Thoracic aorta (tissue), 2 donors: ENCODE measurements around the gene CFAP54. TPM values are rescaled to one million over a fixed set of nuclear protein-coding genes. Genes with fewer than 3 reads are reported as not detected.

ENCODE experiments used
- ATAC-seq: fragments of 150-250 bp; one replicate; pipeline ENCODE4 v1.8.0; 2017; ENCODE audit warnings: low read depth; ENCODE audit not compliant: insufficient number of reproducible peaks, low FRiP score
- DNase-seq: peaks from one replicate; pipeline ENCODE4 v3.0.0-alpha.2; 2020; ENCODE audit warnings: low spot score
- H3K27ac ChIP-seq, 2 donors: fragments of 200-600 bp; sonication (generic); 1 replicate in 1 of 2; 2 replicates in 1 of 2; pipeline ENCODE4 v1.5.1; 2016; ENCODE audit warnings: mild to moderate bottlenecking in 2 of 2, moderate library complexity in 2 of 2
- H3K27me3 ChIP-seq: fragments of 200-600 bp; sonication (generic); replicated peaks from 2 replicates; pipeline ENCODE4 v1.6.0; 2016; ENCODE audit warnings: mild to moderate bottlenecking; ENCODE audit not compliant: insufficient read depth
- H3K36me3 ChIP-seq: fragments of 200-600 bp; sonication (generic); one replicate; pipeline ENCODE4 v1.5.1; 2016
- H3K4me1 ChIP-seq, 2 donors: fragments of 200-600 bp; sonication (generic); 1 replicate in 1 of 2; 2 replicates in 1 of 2; pipeline versions ENCODE4 v1.5.1 to v1.6.0; 2016; ENCODE audit warnings: low read depth in 2 of 2, mild to moderate bottlenecking in 1 of 2; ENCODE audit not compliant: control insufficient read depth in 1 of 2
- H3K4me3 ChIP-seq: fragments of 200-600 bp; sonication (generic); 2 replicates; pipeline ENCODE4 v1.5.1; 2016; ENCODE audit warnings: mild to moderate bottlenecking
- H3K9me3 ChIP-seq: fragments of 200-600 bp; sonication (generic); 2 replicates; pipeline ENCODE4 v1.5.1; 2016
- total RNA-seq, 2 donors: library from RNA; depleted of rRNA; stranded (reverse); fragments of >200 nt; gene quantifications; one replicate each; pipeline versions ENCODE4 v1.1.0 to v1.2.3, GENCODE V29; 2016
- TF ChIP-seq, protein P1 (sequence below): fragments of 200-600 bp; sonication (generic); IDR thresholded peaks from one replicate; pipeline ENCODE4 v1.5.1; 2019; ENCODE audit warnings: antibody characterized with exemption

Gene CFAP54
- total RNA-seq, 2 donors from 2014 or later = 1.1 to 4.2 TPM

DNA sequence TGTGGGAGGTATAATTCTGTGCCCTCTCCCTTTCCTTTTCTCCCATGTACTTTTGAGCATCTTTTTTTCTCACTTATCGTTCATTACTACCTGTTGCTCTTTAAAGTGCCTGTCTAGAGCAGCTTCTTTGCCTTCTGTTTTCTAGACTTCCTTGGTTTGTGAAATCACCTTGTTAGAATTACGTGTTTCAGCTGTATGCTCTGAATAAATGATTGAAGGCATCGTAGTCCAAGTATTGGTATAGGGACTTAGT is 419.0 kb downstream of the CFAP54 start:
- Histone ChIP-seq H3K4me1 (peaks cover 6 to 20% of the 10 kb centered on the region in 2 donors), H3K36me3 (no peaks in the 10 kb centered on the region), H3K9me3 (no peaks in the 10 kb centered on the region), H3K27ac (no peak overlapping the region), H3K4me3 (peak overlapping the region; percentile 97), H3K27me3 (no peaks in the 10 kb centered on the region)
- ATAC-seq = no peak
- TF ChIP-seq, protein P1, sequence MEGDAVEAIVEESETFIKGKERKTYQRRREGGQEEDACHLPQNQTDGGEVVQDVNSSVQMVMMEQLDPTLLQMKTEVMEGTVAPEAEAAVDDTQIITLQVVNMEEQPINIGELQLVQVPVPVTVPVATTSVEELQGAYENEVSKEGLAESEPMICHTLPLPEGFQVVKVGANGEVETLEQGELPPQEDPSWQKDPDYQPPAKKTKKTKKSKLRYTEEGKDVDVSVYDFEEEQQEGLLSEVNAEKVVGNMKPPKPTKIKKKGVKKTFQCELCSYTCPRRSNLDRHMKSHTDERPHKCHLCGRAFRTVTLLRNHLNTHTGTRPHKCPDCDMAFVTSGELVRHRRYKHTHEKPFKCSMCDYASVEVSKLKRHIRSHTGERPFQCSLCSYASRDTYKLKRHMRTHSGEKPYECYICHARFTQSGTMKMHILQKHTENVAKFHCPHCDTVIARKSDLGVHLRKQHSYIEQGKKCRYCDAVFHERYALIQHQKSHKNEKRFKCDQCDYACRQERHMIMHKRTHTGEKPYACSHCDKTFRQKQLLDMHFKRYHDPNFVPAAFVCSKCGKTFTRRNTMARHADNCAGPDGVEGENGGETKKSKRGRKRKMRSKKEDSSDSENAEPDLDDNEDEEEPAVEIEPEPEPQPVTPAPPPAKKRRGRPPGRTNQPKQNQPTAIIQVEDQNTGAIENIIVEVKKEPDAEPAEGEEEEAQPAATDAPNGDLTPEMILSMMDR = no peak
- no peak for DNase-seq

DNA sequence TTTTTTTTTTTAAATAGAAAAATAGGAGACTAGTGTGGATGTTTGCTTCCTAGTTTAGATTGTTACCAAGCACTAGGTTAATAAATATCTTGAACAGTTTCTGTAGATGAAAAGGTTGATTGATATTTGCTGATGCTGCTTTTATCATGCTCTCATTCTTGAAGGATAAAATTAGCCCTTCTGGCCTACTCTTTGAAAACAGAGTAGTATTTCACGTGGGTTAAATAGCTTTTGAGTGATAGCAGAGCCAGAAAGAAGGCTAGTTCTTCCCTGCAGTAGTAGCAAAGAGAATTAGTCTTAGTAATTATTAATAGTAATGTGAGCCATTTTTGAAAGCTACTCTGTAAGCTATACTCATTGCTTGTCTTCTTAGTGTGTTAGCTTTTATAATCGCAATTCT is 422.9 kb downstream of the CFAP54 start:
- no peaks in the 10 kb centered on the region for H3K9me3 ChIP-seq
- DNase-seq (no peak), ATAC-seq (no peak)
- H3K4me3 ChIP-seq = no peak overlapping the region
- TF ChIP-seq, protein P1 = no peak
- H3K4me1 ChIP-seq = peaks cover 3 to 15% of the 10 kb centered on the region in 2 donors
- no peaks in the 10 kb centered on the region for H3K36me3 ChIP-seq
- H3K27me3 ChIP-seq = no peaks in the 10 kb centered on the region
- H3K27ac ChIP-seq = no peak overlapping the region

DNA sequence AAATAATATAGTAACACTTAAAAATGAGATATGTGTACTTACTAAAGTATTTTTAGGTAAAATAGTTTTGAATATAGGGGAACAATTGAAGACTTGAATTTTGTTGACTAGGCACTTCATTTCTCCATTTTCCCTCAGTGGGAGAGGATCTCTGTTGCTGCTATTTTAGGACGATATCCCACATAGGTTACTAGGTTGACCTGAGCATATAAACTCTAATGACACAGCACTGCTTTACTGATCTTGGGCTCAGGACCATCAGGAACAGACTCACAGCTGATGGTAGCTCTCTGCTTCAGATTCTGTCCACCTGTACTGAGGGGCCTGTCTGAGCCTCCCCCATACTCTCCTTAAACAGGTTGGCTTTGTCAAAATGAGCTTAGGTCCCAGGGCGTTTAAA is 423.6 kb downstream of the CFAP54 start:
- ATAC-seq (no peak), DNase-seq (no peak)
- H3K27ac ChIP-seq = no peak overlapping the region
- H3K9me3 ChIP-seq = no peaks in the 10 kb centered on the region
- H3K4me1 ChIP-seq = peaks cover 3 to 12% of the 10 kb centered on the region in 2 donors
- H3K4me3 ChIP-seq = no peak overlapping the region
- no peaks in the 10 kb centered on the region for H3K27me3 ChIP-seq
- no peaks in the 10 kb centered on the region for H3K36me3 ChIP-seq
- TF ChIP-seq, protein P1 = no peak

DNA sequence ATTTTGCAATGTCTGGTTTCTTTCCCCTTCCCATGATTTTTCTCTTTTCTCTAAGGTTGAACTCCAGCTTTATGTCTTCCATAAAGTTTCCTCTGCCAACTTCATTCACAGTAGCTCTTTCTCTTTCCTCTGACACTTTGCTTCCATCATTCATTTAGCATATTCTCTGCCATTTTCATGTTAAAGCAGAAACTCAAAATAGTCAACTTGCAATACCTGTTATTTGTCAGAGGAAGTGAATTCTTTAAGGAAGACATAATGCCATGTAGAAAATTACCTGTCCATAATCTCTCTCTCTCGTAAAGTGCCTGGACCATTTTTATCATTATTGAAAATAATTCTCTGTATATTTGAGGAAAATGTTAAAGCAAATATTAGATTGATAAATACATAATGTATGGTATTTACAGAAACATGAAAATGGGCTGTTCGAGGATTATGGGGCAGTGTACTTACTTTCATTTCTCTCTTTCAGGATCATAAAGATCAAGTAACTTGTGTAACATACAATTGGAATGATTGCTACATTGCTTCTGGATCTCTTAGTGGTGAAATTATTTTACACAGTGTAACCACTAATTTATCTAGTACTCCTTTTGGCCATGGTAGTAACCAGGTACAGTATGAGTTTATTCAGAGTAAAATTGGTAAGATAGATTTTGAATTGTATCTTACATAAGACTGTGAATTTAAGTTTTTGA is 430.3 kb downstream of the CFAP54 start:
- ATAC-seq = no peak
- TF ChIP-seq, protein P1 = no peak

More for the DNA sequence above, 430.3 kb downstream of the CFAP54 start:
- Histone ChIP-seq H3K36me3 (peaks cover 6% of the 10 kb centered on the region), H3K27ac (no peak overlapping the region), H3K4me1 (no peaks in the 10 kb centered on the region), H3K9me3 (no peaks in the 10 kb centered on the region), H3K27me3 (no peaks in the 10 kb centered on the region), H3K4me3 (no peak overlapping the region)
- no peak for DNase-seq

Other genes with a start within 250 kb of the CFAP54 start
- 10 to 100 TPM; 30.7 to 97.6 TPM for gene CDK17, start 89.1 kb upstream of the CFAP54 start, total RNA-seq